VCaP (cell line): ENCODE data around the gene CYP2R1.

Source experiments
- H3K27ac ChIP-seq: fragments of 450-650 bp; 2 replicates; pipeline ENCODE4 v1.5.1; 2017
- CTCF ChIP-seq: fragments of 450-650 bp; conservative IDR thresholded peaks from 2 replicates; pipeline ENCODE4 v1.5.1; 2017; ENCODE audit warnings: mild to moderate bottlenecking, moderate library complexity

The CYP2R1 gene

GRCh38 chr11:14892036-14892556 lies at the start of gene CYP2R1:
Gene CYP2R1 (minus strand): TSS chr11:14892231. CDS start chr11:14892205, 26 bp downstream.
- peak within 1 kb of the TSS; percentile 88 for H3K27ac ChIP-seq

GRCh38 chr11:14938936-14939335 lies 46.9 kb upstream of the CYP2R1 start:
- H3K27ac ChIP-seq, result no peak overlapping the region
- TF ChIP-seq CTCF, result no peak

More at GRCh38 chr11:14892036-14892556, at the start of gene CYP2R1:
- no peak for TF ChIP-seq CTCF

GRCh38 chr11:14934641-14935351 lies 42.8 kb upstream of the CYP2R1 start:
- TF ChIP-seq CTCF, result no peak
- no peak overlapping the region for H3K27ac ChIP-seq

- no peak for TF ChIP-seq CTCF
- H3K27ac ChIP-seq, result no peak overlapping the region
Measured at GRCh38 chr11:14932447-14932846, 40.4 kb upstream of the CYP2R1 start.

- no peak for TF ChIP-seq CTCF
- H3K27ac ChIP-seq, result no peak overlapping the region
Measured at GRCh38 chr11:14930369-14930768, 38.3 kb upstream of the CYP2R1 start.

- TF ChIP-seq CTCF, result no peak
- no peak overlapping the region for H3K27ac ChIP-seq
Measured at GRCh38 chr11:14927146-14927545, 35.1 kb upstream of the CYP2R1 start.

- H3K27ac ChIP-seq, result no peak overlapping the region
- no peak for TF ChIP-seq CTCF
Measured at GRCh38 chr11:14924318-14924717, 32.3 kb upstream of the CYP2R1 start.
